Endothelial cell (in vitro differentiated cells): ENCODE data around the gene SPATA31E1. TPM values are rescaled to one million over a fixed set of nuclear protein-coding genes. Genes with fewer than 3 reads are reported as not detected.

Experiments
- DNase-seq: peaks from one replicate; pipeline ENCODE4 v3.0.0; 2021; ENCODE audit warnings: low spot score
- H3K27ac Mint-ChIP-seq: one replicate; pipeline ENCODE4 v1.8.0; 2021; ENCODE audit warnings: mixed read lengths, inconsistent platforms; ENCODE audit not compliant: unreplicated experiment
- H3K27me3 Mint-ChIP-seq: one replicate; pipeline ENCODE4 v1.8.0; 2021; ENCODE audit warnings: mild to moderate bottlenecking, moderate library complexity, mixed read lengths, inconsistent platforms; ENCODE audit not compliant: unreplicated experiment
- H3K36me3 Mint-ChIP-seq: one replicate; pipeline ENCODE4 v1.8.0; 2021; ENCODE audit warnings: mild to moderate bottlenecking, low read depth, mixed read lengths, inconsistent platforms; ENCODE audit not compliant: unreplicated experiment
- H3K4me1 Mint-ChIP-seq: one replicate; pipeline ENCODE4 v1.8.0; 2021; ENCODE audit warnings: mild to moderate bottlenecking, mixed read lengths, inconsistent platforms; ENCODE audit not compliant: unreplicated experiment
- H3K4me3 Mint-ChIP-seq: one replicate; pipeline ENCODE4 v1.8.0; 2021; ENCODE audit warnings: mild to moderate bottlenecking, mixed read lengths, inconsistent platforms; ENCODE audit not compliant: unreplicated experiment
- H3K9me3 Mint-ChIP-seq: one replicate; pipeline ENCODE4 v1.8.0; 2021; ENCODE audit warnings: mixed read lengths, inconsistent platforms; ENCODE audit not compliant: unreplicated experiment
- total RNA-seq: library from RNA; stranded (reverse); fragmentation: NEBNext Ultra II Directional; extraction: Animal tissue kit (Norgen Biotek cat#: 25700); gene quantifications from one replicate; pipeline ENCODE4 v1.2.1, GENCODE V29; 2021; ENCODE audit not compliant: unreplicated experiment
- TF ChIP-seq, protein P1 (sequence below): fragments of 200-600 bp; sonication (generic); IDR thresholded peaks from one replicate; pipeline ENCODE4 v1.5.0; 2021; ENCODE audit warnings: antibody characterized with exemption; ENCODE audit not compliant: unreplicated experiment

SPATA31E1 gene
- total RNA-seq, 1 donor from 2014 or later: 0.05 TPM

GRCh38 chr9:87863882-87864465 lies 18.7 kb upstream of the SPATA31E1 start:
- Mint-ChIP-seq H3K27me3 (peaks cover 7% of the 10 kb centered on the region), H3K4me3 (no peak overlapping the region)

DNA sequence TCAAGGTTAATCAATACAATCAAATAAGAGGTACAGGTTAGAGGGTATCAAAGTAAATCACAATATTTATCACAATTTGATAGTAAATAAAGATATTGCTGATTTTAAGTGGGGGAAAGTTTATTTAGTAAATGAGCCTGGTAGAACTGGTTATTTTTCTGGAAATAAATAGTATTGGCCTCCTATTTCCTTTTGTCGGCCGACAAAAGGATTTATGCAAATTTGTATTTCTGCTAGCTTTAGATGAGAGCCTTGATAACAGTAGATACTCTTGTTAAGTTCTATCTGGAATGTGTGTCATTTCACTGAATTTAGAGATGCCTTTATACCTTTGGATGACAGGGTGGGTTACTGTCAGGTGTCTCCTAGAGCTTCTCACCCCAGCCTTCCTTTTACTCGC lies 17.8 kb upstream of the SPATA31E1 start:
- no peak for DNase-seq
- peaks cover 11% of the 10 kb centered on the region for H3K4me1 Mint-ChIP-seq
- H3K27me3 Mint-ChIP-seq: peaks cover 9% of the 10 kb centered on the region
- H3K9me3 Mint-ChIP-seq: peaks cover 5% of the 10 kb centered on the region
- H3K4me3 Mint-ChIP-seq: no peak overlapping the region
- TF ChIP-seq, protein P1, sequence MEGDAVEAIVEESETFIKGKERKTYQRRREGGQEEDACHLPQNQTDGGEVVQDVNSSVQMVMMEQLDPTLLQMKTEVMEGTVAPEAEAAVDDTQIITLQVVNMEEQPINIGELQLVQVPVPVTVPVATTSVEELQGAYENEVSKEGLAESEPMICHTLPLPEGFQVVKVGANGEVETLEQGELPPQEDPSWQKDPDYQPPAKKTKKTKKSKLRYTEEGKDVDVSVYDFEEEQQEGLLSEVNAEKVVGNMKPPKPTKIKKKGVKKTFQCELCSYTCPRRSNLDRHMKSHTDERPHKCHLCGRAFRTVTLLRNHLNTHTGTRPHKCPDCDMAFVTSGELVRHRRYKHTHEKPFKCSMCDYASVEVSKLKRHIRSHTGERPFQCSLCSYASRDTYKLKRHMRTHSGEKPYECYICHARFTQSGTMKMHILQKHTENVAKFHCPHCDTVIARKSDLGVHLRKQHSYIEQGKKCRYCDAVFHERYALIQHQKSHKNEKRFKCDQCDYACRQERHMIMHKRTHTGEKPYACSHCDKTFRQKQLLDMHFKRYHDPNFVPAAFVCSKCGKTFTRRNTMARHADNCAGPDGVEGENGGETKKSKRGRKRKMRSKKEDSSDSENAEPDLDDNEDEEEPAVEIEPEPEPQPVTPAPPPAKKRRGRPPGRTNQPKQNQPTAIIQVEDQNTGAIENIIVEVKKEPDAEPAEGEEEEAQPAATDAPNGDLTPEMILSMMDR: no peak
- no peak overlapping the region for H3K27ac Mint-ChIP-seq
- peaks cover 12% of the 10 kb centered on the region for H3K36me3 Mint-ChIP-seq

More at GRCh38 chr9:87863882-87864465, 18.7 kb upstream of the SPATA31E1 start:
- no peak for DNase-seq
- Mint-ChIP-seq H3K9me3 (peaks cover 4% of the 10 kb centered on the region), H3K27ac (no peak overlapping the region), H3K4me1 (peaks cover 7% of the 10 kb centered on the region), H3K36me3 (peaks cover 10% of the 10 kb centered on the region)
- TF ChIP-seq, protein P1: no peak

- Mint-ChIP-seq H3K36me3 (peaks cover 7% of the 10 kb centered on the region), H3K27me3 (peaks cover 4% of the 10 kb centered on the region), H3K9me3 (peaks cover 5% of the 10 kb centered on the region), H3K4me3 (no peak overlapping the region), H3K27ac (no peak overlapping the region), H3K4me1 (peaks cover 11% of the 10 kb centered on the region)
- TF ChIP-seq, protein P1: no peak
- DNase-seq: no peak
Measured at GRCh38 chr9:87865626-87866025, 17.1 kb upstream of the SPATA31E1 start.

DNA sequence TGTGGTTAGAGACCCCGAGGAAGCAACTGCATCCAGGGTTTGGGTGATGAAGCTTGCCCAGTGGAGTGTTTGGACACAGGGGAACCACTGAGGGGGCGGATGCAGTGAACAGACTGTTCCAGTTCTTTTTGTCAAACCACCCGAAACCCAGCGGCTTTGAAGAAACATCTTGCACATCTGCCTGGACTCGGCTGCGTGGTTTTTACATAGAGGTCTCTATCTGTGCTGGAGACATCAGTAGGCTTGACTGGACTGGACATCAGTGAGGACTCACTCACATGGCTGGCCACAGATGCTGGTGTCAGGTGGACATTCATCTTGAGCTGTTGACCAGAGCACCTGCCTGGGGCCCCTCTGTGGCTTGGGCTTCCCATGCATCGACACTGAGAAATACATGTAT lies 15.3 kb upstream of the SPATA31E1 start:
- peaks cover 7% of the 10 kb centered on the region for H3K36me3 Mint-ChIP-seq
- peaks cover 5% of the 10 kb centered on the region for H3K9me3 Mint-ChIP-seq
- no peak overlapping the region for H3K4me3 Mint-ChIP-seq
- peaks cover 4% of the 10 kb centered on the region for H3K27me3 Mint-ChIP-seq
- DNase-seq: no peak
- no peak overlapping the region for H3K27ac Mint-ChIP-seq
- peaks cover 11% of the 10 kb centered on the region for H3K4me1 Mint-ChIP-seq
- TF ChIP-seq, protein P1: no peak

DNA sequence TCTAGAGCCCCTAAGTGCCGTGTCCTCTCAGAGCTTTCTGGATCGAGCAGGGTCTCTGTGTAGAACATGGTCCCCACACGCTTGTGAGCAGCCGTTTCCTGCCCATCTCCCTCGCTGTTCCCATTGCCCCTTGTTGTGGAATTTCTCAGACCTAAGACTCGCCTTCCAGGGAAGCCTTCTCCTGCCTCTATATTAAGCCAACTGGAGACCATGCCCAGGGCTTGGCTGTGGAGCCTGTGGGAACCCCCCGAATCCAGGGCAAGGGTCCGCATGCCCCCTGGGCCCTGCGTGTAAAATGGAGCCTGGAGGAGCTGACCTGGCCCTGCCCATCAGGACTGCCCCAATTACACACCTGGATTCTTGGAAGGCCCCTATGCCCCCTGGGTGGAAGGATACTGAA lies 14.5 kb upstream of the SPATA31E1 start:
- peaks cover 7% of the 10 kb centered on the region for H3K4me1 Mint-ChIP-seq
- peaks cover 7% of the 10 kb centered on the region for H3K36me3 Mint-ChIP-seq
- peaks cover 5% of the 10 kb centered on the region for H3K9me3 Mint-ChIP-seq
- no peak for DNase-seq
- TF ChIP-seq, protein P1: no peak
- no peak overlapping the region for H3K27ac Mint-ChIP-seq
- H3K4me3 Mint-ChIP-seq: no peak overlapping the region
- peaks cover 4% of the 10 kb centered on the region for H3K27me3 Mint-ChIP-seq
